ENCODE data around the gene GLB1L2.

The GLB1L2 gene

DNA sequence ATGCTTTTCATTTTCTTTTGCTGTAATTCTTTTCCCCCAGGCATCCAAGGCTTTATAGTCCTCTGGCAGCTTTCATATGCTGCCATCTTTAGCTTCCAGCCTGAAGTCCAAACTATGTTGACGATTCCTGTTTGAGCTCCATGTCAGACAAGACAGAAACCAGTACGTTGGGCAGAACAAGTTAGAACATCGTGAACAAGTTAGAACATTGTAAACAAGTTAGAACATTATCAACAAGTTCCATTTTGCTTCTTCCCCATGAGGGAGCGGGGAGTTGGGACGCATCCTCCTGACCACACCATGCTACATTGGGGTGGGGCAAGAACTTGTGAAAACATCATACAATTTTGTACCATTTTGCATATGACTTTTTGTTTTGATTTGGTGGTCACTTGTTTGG lies 23.9 kb downstream of the GLB1L2 start:
- TF ChIP-seq CREB1 (IDR thresholded peaks at IDR 0.05; ENCODE audit: low read depth) (no peak), TAF1 (IDR thresholded peaks at IDR 0.05; ENCODE audit: low read depth) (no peak), RAD21 (IDR thresholded peaks at IDR 0.05; ENCODE audit: low read depth) (no peak), FOXM1 (IDR thresholded peaks at IDR 0.05; ENCODE audit: borderline replicate concordance, low read depth) (no peak)
- TF ChIP-seq, protein P1, sequence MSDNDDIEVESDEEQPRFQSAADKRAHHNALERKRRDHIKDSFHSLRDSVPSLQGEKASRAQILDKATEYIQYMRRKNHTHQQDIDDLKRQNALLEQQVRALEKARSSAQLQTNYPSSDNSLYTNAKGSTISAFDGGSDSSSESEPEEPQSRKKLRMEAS (IDR thresholded peaks at IDR 0.05): no peak
- TF ChIP-seq, protein P2, sequence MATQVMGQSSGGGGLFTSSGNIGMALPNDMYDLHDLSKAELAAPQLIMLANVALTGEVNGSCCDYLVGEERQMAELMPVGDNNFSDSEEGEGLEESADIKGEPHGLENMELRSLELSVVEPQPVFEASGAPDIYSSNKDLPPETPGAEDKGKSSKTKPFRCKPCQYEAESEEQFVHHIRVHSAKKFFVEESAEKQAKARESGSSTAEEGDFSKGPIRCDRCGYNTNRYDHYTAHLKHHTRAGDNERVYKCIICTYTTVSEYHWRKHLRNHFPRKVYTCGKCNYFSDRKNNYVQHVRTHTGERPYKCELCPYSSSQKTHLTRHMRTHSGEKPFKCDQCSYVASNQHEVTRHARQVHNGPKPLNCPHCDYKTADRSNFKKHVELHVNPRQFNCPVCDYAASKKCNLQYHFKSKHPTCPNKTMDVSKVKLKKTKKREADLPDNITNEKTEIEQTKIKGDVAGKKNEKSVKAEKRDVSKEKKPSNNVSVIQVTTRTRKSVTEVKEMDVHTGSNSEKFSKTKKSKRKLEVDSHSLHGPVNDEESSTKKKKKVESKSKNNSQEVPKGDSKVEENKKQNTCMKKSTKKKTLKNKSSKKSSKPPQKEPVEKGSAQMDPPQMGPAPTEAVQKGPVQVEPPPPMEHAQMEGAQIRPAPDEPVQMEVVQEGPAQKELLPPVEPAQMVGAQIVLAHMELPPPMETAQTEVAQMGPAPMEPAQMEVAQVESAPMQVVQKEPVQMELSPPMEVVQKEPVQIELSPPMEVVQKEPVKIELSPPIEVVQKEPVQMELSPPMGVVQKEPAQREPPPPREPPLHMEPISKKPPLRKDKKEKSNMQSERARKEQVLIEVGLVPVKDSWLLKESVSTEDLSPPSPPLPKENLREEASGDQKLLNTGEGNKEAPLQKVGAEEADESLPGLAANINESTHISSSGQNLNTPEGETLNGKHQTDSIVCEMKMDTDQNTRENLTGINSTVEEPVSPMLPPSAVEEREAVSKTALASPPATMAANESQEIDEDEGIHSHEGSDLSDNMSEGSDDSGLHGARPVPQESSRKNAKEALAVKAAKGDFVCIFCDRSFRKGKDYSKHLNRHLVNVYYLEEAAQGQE (IDR thresholded peaks at IDR 0.05; ENCODE audit: low read depth): no peak

DNA sequence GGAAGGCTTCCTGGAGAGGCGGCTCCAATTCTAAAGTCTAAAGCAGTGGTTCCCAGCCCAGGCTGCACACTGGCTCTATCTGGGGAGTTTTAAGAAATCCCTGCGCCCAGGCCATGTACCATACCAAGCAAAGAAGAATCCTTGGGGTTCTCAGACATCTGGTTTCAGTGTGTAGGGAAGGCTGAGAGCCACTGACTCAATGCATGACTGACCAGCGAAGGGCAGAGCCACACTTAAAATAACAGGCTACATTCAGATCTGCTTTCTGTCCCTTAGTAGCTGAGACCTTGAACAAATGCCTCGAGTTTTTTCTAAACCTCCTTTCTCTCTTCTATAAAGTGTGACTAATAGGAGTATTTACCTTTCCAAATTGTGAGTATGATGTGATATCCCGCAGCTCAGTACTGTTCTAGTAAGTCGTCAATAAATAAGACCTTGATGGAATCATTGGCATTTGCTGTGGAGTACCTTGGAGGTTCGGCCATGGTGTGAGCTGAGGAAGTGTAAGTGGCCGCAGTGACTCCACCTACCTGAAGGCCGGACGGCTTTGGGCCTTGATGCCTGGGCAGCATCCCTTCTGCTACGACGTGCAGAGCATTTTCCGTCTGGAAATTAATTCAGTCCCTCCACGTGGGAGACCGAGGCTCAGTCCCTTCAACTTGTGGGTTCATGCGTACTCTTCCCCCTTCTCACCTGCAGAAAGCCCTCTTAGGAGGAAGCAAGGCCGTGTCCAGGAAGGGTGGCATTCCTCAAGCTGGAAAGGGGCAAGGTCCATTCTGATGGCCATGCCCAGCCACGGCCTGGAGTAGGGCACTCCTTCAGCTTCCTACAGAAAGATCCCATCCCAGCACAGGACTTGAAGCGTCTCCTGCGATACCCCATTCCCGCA lies 25.1 kb downstream of the GLB1L2 start:
- TF ChIP-seq, protein P3, sequence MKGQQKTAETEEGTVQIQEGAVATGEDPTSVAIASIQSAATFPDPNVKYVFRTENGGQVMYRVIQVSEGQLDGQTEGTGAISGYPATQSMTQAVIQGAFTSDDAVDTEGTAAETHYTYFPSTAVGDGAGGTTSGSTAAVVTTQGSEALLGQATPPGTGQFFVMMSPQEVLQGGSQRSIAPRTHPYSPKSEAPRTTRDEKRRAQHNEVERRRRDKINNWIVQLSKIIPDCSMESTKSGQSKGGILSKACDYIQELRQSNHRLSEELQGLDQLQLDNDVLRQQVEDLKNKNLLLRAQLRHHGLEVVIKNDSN (IDR thresholded peaks at IDR 0.05): no peak
- TF ChIP-seq TAF1 (IDR thresholded peaks at IDR 0.05; ENCODE audit: low read depth) (no peak), EP300 (IDR thresholded peaks at IDR 0.05; ENCODE audit: borderline replicate concordance) (no peak)

DNA sequence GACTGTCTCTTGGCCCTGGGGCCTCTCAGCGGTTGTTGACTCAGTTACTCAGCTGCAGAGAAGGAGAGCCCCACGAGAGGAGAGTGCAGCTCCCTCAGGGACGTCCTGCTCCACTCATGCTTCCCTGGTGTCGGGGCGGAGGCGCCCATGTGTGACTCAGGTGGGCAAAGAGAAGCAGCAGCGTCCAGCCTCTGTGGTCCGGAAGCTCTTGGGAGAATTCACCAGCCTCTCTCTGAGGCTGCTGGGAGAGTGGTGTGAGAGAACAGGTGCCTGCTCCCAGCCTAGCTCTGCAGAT lies 25.7 kb downstream of the GLB1L2 start:
- TF ChIP-seq CREB1 (IDR thresholded peaks at IDR 0.05; ENCODE audit: low read depth) (no peak), CEBPB (IDR thresholded peaks at IDR 0.05) (no peak), EGR1 (IDR thresholded peaks at IDR 0.05) (no peak), TCF12 (IDR thresholded peaks at IDR 0.05; ENCODE audit: low read depth) (no peak), EP300 (IDR thresholded peaks at IDR 0.05; ENCODE audit: borderline replicate concordance) (no peak), TAF1 (IDR thresholded peaks at IDR 0.05; ENCODE audit: low read depth) (no peak), FOXM1 (IDR thresholded peaks at IDR 0.05; ENCODE audit: borderline replicate concordance, low read depth) (no peak), ZBTB7A (IDR thresholded peaks at IDR 0.05; ENCODE audit: low read depth) (no peak), YY1 (IDR thresholded peaks at IDR 0.05; ENCODE audit: low read depth) (no peak), TEAD4 (IDR thresholded peaks at IDR 0.05) (no peak), RAD21 (IDR thresholded peaks at IDR 0.05; ENCODE audit: low read depth) (no peak), NFIC (IDR thresholded peaks at IDR 0.05) (no peak)
- TF ChIP-seq, protein P1 (IDR thresholded peaks at IDR 0.05): no peak
- TF ChIP-seq, protein P2 (IDR thresholded peaks at IDR 0.05; ENCODE audit: low read depth): no peak
- TF ChIP-seq, protein P3 (IDR thresholded peaks at IDR 0.05): no peak

DNA sequence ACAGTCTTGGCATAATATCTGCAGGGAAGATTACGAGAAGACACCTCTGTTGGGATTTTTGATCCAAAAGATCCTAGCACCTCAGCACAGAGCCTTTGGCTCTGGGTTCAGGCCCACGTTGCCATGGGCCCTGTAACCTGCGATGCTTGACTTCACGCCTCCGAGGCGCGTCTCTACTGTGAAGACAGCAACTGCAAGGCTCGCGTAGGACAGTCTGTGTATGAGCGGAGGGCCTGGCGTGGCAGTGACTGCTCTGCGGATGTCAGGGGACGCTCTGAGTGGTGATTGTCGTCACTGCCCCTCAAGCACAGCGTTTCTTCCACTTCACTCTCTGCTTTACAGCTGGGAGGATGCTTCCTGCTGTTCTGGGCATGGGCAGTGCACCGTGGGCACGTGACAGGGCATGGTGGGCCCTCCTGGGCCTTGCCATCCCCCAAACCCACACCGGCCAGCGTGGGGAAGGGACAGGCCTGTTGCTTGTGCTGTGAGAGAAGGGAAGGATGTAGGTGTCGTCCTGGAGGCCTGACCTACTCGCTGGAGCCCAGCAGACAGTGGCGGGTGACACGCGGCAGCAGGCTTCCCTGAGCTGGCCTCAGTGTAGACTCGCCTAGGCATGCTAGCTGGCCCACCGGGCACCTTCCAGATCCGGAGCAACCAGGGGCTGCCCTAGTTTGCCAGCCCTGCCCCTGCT lies 26.5 kb downstream of the GLB1L2 start:
- TF ChIP-seq NFIC (IDR thresholded peaks at IDR 0.05): no peak
- no peak for TF ChIP-seq FOXM1 (IDR thresholded peaks at IDR 0.05; ENCODE audit: borderline replicate concordance, low read depth)
- TF ChIP-seq RAD21 (IDR thresholded peaks at IDR 0.05; ENCODE audit: low read depth): no peak
- no peak for TF ChIP-seq ZBTB7A (IDR thresholded peaks at IDR 0.05; ENCODE audit: low read depth)
- TF ChIP-seq, protein P2 (IDR thresholded peaks at IDR 0.05; ENCODE audit: low read depth): no peak
- TF ChIP-seq, protein P3 (IDR thresholded peaks at IDR 0.05): no peak
- TF ChIP-seq, protein P1 (IDR thresholded peaks at IDR 0.05): no peak
- no peak for TF ChIP-seq TEAD4 (IDR thresholded peaks at IDR 0.05)
- no peak for TF ChIP-seq EP300 (IDR thresholded peaks at IDR 0.05; ENCODE audit: borderline replicate concordance)
- no peak for TF ChIP-seq YY1 (IDR thresholded peaks at IDR 0.05; ENCODE audit: low read depth)
- TF ChIP-seq EGR1 (IDR thresholded peaks at IDR 0.05): no peak
- TF ChIP-seq TAF1 (IDR thresholded peaks at IDR 0.05; ENCODE audit: low read depth): no peak
- TF ChIP-seq TCF12 (IDR thresholded peaks at IDR 0.05; ENCODE audit: low read depth): no peak
- no peak for TF ChIP-seq CREB1 (IDR thresholded peaks at IDR 0.05; ENCODE audit: low read depth)
- no peak for TF ChIP-seq CEBPB (IDR thresholded peaks at IDR 0.05)

Measured in Ishikawa (cell line).